NCI-H748 (cell line): Measurements from ENCODE around the gene CCDC28B.

Experiments
- DNase-seq: peaks from one replicate; lab custom pipeline; 2025; ENCODE audit not compliant: unreplicated experiment; lab: John Stamatoyannopoulos, UW

Gene CCDC28B

GRCh38 chr1:32249831-32250525 is 49.6 kb downstream of the CCDC28B start:
- DNase-seq = no peak

GRCh38 chr1:32250893-32251716 is 50.7 kb downstream of the CCDC28B start, which contains the start of gene LCK:
TSS of gene LCK (plus strand) at chr1:32251265. CDS start at chr1:32274330, 23,065 bp downstream.
- DNase-seq = no peak
